HG02870 (cell line): Measurements from ENCODE around the gene PHF14.
"Not testable (repeated sequence)": the region's sequence is repeated elsewhere in the genome, so short reads cannot be mapped to it uniquely, and the experiment has no call there.

ENCODE experiments used
- ATAC-seq: cut with Tn5 transposase; IDR thresholded peaks from one replicate; pipeline ENCODE4 v1.9.1; 2021; ENCODE audit warnings: mild to moderate bottlenecking, moderate library complexity; ENCODE audit not compliant: unreplicated experiment

PHF14 gene

GRCh38 chr7:10973061-10973941 lies at the start of gene PHF14:
TSS of gene PHF14 (plus strand) at chr7:10973872. CDS start at chr7:10974324, 452 bp downstream.
- peak; percentile 96 for ATAC-seq

GRCh38 chr7:10924370-10924769 lies 49.3 kb upstream of the PHF14 start:
- ATAC-seq: no peak

GRCh38 chr7:10928203-10928602 lies 45.5 kb upstream of the PHF14 start:
- not testable (repeated sequence) for ATAC-seq

GRCh38 chr7:10930551-10930950 lies 43.1 kb upstream of the PHF14 start:
- ATAC-seq: no peak

GRCh38 chr7:10931161-10931560 lies 42.5 kb upstream of the PHF14 start:
- no peak for ATAC-seq

- no peak for ATAC-seq
Observed at GRCh38 chr7:10934292-10934691, 39.4 kb upstream of the PHF14 start.

- ATAC-seq: peak; percentile 23
Observed at GRCh38 chr7:10939237-10939910, 34.3 kb upstream of the PHF14 start.

GRCh38 chr7:10939911-10940703 lies 33.6 kb upstream of the PHF14 start:
- ATAC-seq: peak; percentile 84

- ATAC-seq: no peak
Observed at GRCh38 chr7:10940704-10941355, 32.8 kb upstream of the PHF14 start.

- ATAC-seq: no peak
Observed at GRCh38 chr7:10950494-10950893, 23.2 kb upstream of the PHF14 start.

- not testable (repeated sequence) for ATAC-seq
Observed at GRCh38 chr7:10950974-10951578, 22.6 kb upstream of the PHF14 start.

GRCh38 chr7:10952588-10952987 lies 21.1 kb upstream of the PHF14 start:
- ATAC-seq: no peak

GRCh38 chr7:10953078-10953750 lies 20.5 kb upstream of the PHF14 start:
- ATAC-seq: peak; percentile 45

GRCh38 chr7:10956528-10956927 lies 17.1 kb upstream of the PHF14 start:
- ATAC-seq: no peak

- ATAC-seq: not testable (repeated sequence)
Observed at GRCh38 chr7:10960242-10960641, 13.4 kb upstream of the PHF14 start.

GRCh38 chr7:10965016-10965415 lies 8.7 kb upstream of the PHF14 start:
- ATAC-seq: not testable (repeated sequence)

- ATAC-seq: no peak
Observed at GRCh38 chr7:10972174-10972573, 1.5 kb upstream of the PHF14 start.

- ATAC-seq: peak; percentile 17
Observed at GRCh38 chr7:10973942-10974911, 555 bp downstream of the PHF14 start.

- no peak for ATAC-seq
Observed at GRCh38 chr7:10977113-10977512, 3.4 kb downstream of the PHF14 start.
